Measurements from ENCODE around the gene LAMA2. TPM values are rescaled to one million over a fixed set of nuclear protein-coding genes. Genes with fewer than 3 reads are reported as not detected.

The LAMA2 gene
- total and polyA plus RNA-seq, 3 donors from 2014 or later, result 25.9 to 94.8 (median 56.0) TPM

DNA sequence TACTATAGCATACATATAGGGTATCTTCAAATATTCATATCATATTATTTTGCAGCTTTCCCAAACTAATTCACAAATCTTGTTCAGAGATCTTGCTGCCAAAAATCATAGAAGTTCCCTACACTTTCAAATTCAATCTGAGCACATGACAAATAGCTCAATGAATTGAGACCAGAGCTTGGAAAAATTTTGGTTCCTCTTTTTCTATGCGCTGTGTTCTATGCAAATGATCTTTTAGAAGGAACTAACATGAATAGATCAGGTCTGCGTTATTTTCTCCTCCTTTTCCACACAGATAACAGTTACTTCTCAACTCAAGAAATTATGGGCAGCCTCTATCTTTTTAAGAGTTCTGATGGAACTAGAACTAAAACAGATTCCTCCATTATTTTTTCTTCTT lies 510.7 kb downstream of the LAMA2 start:
- Histone ChIP-seq H3K4me3 (no peak overlapping the region), H3K27me3 (no peaks in the 10 kb centered on the region), H3K4me1 (no peaks in the 10 kb centered on the region), H3K36me3 (ENCODE audit: low read depth, missing control alignments) (no peaks in the 10 kb centered on the region), H3K27ac (no peak overlapping the region), H3K9me3 (no peaks in the 10 kb centered on the region)
- no peak for DNase-seq
- 91 to 95% methylated on average over 2 of the region's 2 CpGs for whole genome bisulfite sequencing, 2 donors
- intact Hi-C loops (cut with DNase I; ENCODE audit: low total_unique reads), result no loop called here
- TF ChIP-seq, protein P1, sequence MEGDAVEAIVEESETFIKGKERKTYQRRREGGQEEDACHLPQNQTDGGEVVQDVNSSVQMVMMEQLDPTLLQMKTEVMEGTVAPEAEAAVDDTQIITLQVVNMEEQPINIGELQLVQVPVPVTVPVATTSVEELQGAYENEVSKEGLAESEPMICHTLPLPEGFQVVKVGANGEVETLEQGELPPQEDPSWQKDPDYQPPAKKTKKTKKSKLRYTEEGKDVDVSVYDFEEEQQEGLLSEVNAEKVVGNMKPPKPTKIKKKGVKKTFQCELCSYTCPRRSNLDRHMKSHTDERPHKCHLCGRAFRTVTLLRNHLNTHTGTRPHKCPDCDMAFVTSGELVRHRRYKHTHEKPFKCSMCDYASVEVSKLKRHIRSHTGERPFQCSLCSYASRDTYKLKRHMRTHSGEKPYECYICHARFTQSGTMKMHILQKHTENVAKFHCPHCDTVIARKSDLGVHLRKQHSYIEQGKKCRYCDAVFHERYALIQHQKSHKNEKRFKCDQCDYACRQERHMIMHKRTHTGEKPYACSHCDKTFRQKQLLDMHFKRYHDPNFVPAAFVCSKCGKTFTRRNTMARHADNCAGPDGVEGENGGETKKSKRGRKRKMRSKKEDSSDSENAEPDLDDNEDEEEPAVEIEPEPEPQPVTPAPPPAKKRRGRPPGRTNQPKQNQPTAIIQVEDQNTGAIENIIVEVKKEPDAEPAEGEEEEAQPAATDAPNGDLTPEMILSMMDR (IDR thresholded peaks at IDR 0.05), result no peak
- TF ChIP-seq POLR2A (IDR thresholded peaks at IDR 0.05), result no peak

DNA sequence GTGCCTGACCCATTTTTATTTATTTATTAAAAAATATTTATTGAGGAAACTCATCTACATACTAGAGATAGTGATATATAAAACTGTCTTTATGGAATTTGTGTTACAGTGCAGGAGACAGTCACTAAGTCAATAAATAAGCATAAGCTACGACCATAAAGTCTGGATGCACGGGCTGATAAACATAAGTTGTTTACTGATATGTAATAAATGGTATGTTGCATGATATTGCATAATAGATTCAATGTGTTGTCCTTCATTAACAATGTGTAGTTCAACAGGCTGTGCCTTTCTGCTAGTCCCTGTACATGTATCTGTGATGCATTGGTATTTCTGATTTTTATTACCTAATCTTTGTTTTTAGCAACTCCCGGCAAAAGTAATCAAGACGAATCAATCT lies 515.8 kb downstream of the LAMA2 start:
- Histone ChIP-seq H3K27ac (no peak overlapping the region), H3K9me3 (no peaks in the 10 kb centered on the region), H3K4me3 (no peak overlapping the region), H3K27me3 (no peaks in the 10 kb centered on the region), H3K36me3 (ENCODE audit: low read depth, missing control alignments) (no peaks in the 10 kb centered on the region), H3K4me1 (no peaks in the 10 kb centered on the region)
- intact Hi-C loops (cut with DNase I; ENCODE audit: low total_unique reads), result no loop called here
- WGBS, 2 donors, result 94 to 95% methylated on average over 4 of the region's 4 CpGs
- no peak for DNase-seq
- TF ChIP-seq POLR2A (IDR thresholded peaks at IDR 0.05), result no peak
- TF ChIP-seq, protein P1 (IDR thresholded peaks at IDR 0.05), result no peak

DNA sequence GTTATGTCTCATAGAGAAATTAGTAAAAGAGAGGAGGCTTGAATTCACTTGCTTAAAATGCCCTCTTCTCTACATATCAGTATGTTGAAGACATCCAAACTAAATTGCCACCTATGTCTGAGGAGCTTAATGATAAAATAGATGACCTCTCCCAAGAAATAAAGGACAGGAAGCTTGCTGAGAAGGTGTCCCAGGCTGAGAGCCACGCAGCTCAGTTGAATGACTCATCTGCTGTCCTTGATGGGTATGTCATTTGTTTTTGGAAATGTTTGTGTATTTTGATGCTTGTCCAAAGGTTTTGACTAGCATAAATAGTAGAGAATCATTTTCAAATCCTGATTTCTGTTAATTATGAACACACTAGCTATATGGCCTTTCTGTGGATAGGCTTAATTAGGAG lies 519.3 kb downstream of the LAMA2 start:
- Histone ChIP-seq H3K4me1 (no peaks in the 10 kb centered on the region), H3K36me3 (ENCODE audit: low read depth, missing control alignments) (no peaks in the 10 kb centered on the region), H3K27ac (no peak overlapping the region), H3K4me3 (no peak overlapping the region), H3K27me3 (no peaks in the 10 kb centered on the region), H3K9me3 (no peaks in the 10 kb centered on the region)
- intact Hi-C loops (cut with DNase I; ENCODE audit: low total_unique reads), result no loop called here
- DNase-seq, result no peak
- no peak for TF ChIP-seq POLR2A (IDR thresholded peaks at IDR 0.05)
- TF ChIP-seq, protein P1 (IDR thresholded peaks at IDR 0.05), result no peak
- 71 to 73% methylated on average over 1 of the region's 1 CpG for WGBS, 2 donors

DNA sequence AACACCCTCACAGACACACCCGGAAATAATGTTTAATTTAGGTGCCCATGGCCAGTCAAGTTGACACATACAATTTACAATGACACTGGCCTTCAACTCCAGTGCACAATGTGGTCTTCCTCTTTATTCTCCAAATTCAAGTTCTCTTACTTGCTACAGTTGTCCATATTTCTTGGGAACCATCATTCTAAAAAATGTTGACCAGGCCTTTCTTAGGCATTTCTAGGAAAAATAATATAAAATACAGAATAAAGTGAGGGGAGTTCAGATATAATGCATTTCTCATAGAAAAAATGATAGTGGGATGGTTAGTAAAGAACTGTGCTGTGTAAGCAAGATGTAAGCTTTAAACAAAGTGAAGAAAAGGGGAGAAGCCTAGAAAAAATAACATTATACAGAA lies 528.2 kb downstream of the LAMA2 start:
- no peak overlapping the region for H3K4me3 ChIP-seq
- WGBS, 2 donors, result 94 to 97% methylated on average over 1 of the region's 1 CpG
- intact Hi-C loops (cut with DNase I; ENCODE audit: low total_unique reads), result no loop called here
- no peaks in the 10 kb centered on the region for H3K27me3 ChIP-seq
- no peak overlapping the region for H3K27ac ChIP-seq
- no peak for DNase-seq
- H3K4me1 ChIP-seq, result no peaks in the 10 kb centered on the region
- TF ChIP-seq POLR2A (IDR thresholded peaks at IDR 0.05), result no peak
- TF ChIP-seq, protein P1 (IDR thresholded peaks at IDR 0.05), result no peak
- no peaks in the 10 kb centered on the region for H3K36me3 ChIP-seq (ENCODE audit: low read depth, missing control alignments)
- no peaks in the 10 kb centered on the region for H3K9me3 ChIP-seq

DNA sequence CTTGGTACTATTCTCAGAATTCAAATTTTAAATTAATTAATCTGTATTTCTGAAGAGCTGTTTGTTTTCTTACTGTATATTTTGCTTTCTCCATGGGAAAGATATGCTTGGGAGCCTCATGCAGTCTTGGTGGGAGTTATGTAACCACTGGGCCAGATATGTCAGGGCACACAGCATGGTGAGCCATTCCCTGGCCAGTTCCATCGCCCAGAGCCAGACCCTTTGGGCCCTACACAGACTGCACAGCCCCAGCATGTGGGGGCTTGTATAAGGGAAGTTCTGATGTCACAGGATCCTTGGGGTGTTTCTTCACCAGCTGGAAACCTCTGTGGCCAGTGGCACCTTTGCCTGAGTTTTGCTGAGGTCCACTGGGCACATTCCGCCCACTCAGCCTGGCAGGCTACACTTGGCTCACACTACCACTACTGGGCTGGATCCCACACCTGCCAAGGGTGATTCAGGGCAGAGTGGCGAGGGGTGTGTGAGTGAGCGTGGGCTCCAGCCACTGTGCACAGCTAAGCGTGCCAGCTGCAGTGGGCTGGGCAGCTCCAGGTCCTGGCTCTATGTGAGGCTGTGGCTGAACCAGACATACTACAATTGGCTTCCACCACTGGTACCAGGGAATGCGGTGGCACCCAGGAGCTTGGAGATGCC lies 533.5 kb downstream of the LAMA2 start:
- no peak for DNase-seq
- Histone ChIP-seq H3K4me3 (no peak overlapping the region), H3K4me1 (no peaks in the 10 kb centered on the region), H3K27me3 (no peaks in the 10 kb centered on the region), H3K27ac (no peak overlapping the region), H3K9me3 (no peaks in the 10 kb centered on the region), H3K36me3 (ENCODE audit: low read depth, missing control alignments) (no peaks in the 10 kb centered on the region)
- intact Hi-C loops (cut with DNase I; ENCODE audit: low total_unique reads), result no loop called here
- 98 to 100% methylated on average over 1 to 6 of the region's 6 CpGs for WGBS, 2 donors
- no peak for TF ChIP-seq POLR2A (IDR thresholded peaks at IDR 0.05)
- TF ChIP-seq, protein P1 (IDR thresholded peaks at IDR 0.05), result no peak

Data from testis (tissue), 3 donors.